HS-5 (cell line): ENCODE data around the gene PAX9.

Experiments
- DNase-seq: peaks from one replicate; pipeline ENCODE4 v3.0.0-alpha.2; 2012; ENCODE audit warnings: low read depth

The PAX9 gene

GRCh38 chr14:36655963-36656686 lies 5.5 kb upstream of the PAX9 start:
- no peak for DNase-seq

GRCh38 chr14:36656687-36657398 lies 4.8 kb upstream of the PAX9 start:
- DNase-seq, result no peak

GRCh38 chr14:36657399-36658122 lies 4.1 kb upstream of the PAX9 start:
- no peak for DNase-seq

- DNase-seq, result no peak
Measured at GRCh38 chr14:36658123-36659009, 3.3 kb upstream of the PAX9 start.

GRCh38 chr14:36659010-36659821 lies 2.4 kb upstream of the PAX9 start:
- DNase-seq, result no peak

- no peak for DNase-seq
Measured at GRCh38 chr14:36659822-36660735, 1.6 kb upstream of the PAX9 start.

GRCh38 chr14:36660736-36661505 lies 739 bp upstream of the PAX9 start:
- DNase-seq, result no peak

- DNase-seq, result no peak
Measured at GRCh38 chr14:36662258-36662542, 540 bp downstream of the PAX9 start.

- no peak for DNase-seq
Measured at GRCh38 chr14:36662543-36663403, 1.1 kb downstream of the PAX9 start.

GRCh38 chr14:36663404-36664321 lies 2.0 kb downstream of the PAX9 start:
- no peak for DNase-seq

- DNase-seq, result no peak
Measured at GRCh38 chr14:36664322-36665193, 2.9 kb downstream of the PAX9 start.

- DNase-seq, result no peak
Measured at GRCh38 chr14:36665887-36666415, 4.3 kb downstream of the PAX9 start.

GRCh38 chr14:36666416-36667206 lies 5.0 kb downstream of the PAX9 start:
- no peak for DNase-seq

- no peak for DNase-seq
Measured at GRCh38 chr14:36667679-36668078, 6.0 kb downstream of the PAX9 start.

GRCh38 chr14:36671149-36671548 lies 9.5 kb downstream of the PAX9 start:
- no peak for DNase-seq
